A204.1 (cell line): Measurements from ENCODE around the gene PPP4R1.

Experiments
- FAIRE-seq: peaks from 2 replicates; lab custom pipeline; 2012; peaks lifted over from hg19 to GRCh38; lab: Jason Lieb, UNC

PPP4R1 gene

DNA sequence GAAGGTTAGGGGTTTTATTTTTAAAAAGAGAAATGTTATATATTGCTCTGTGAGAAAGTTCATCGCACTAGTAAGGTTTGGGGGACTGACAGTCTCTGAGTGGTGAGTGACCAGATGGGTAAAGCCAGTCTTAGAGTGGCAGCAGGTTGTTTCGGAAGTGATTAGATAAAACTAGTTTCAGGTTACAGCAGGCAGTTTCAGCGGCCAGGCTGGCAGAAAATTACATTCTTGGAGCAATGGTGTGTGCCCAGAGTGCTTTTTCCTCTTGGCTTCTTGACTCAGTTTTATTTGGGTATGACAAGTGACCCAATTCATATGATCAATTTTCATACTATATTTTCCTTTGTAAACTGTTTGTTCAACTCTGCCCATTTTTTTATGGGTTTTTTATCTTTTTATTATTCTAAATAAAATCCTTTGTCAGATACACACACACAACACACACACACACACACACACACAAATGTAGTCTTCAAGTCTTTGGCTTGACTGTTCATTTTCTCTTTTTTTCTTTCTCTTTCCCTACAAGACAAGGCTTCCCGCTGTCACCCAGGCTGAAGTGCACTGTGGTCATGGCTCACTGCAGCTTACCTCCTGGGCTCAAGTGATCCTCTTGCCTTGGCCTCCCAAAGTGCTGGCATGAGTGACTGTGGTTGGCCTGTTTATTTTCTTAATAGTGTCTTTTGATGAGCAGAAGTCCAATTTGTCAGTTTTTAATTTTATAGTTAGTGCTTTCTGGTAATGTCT is 108.1 kb downstream of the PPP4R1 start:
- FAIRE-seq: no peak
